HepG2 (cell line): ENCODE results near the gene OAT. TPM values are rescaled to one million over a fixed set of nuclear protein-coding genes. Genes with fewer than 3 reads are reported as not detected.

ENCODE experiments used
- ATAC-seq: fragments of 200-7000 bp; cut with Tn5 transposase; 3 replicates; pipeline ENCODE4 v1.9.1; 2020; ENCODE audit warnings: mild to moderate bottlenecking, moderate library complexity
- BruUV-seq: library from RNA; stranded (reverse); fragments of 400-500 nt; replicated peaks from 2 replicates; lab custom pipeline; 2021; lab: Mats Ljungman, UMichigan
- CTCF ChIA-PET: fragments of 300-600 bp; formaldehyde crosslinking; extraction: SDS; loops from one replicate; lab custom pipeline; 2021; ENCODE audit warnings: low total read pairs, inconsistent platforms, low intra/inter-chr PET ratio; lab: Yijun Ruan, JAX
- POLR2A ChIA-PET: fragments of 350-600 bp; sonication (Branson Sonifier 250); formaldehyde crosslinking; loops from one replicate; lab custom pipeline; 2020; ENCODE audit warnings: antibody characterized with exemption, inconsistent platforms; lab: Yijun Ruan, JAX
- DNase-seq: peaks from one replicate; pipeline ENCODE4 v3.0.0-alpha.2; 2015; ENCODE audit warnings: low spot score
- FAIRE-seq: peaks from 3 replicates; lab custom pipeline; 2011; peaks lifted over from hg19 to GRCh38; lab: Jason Lieb, UNC
- H2AFZ ChIP-seq: one replicate; pipeline ENCODE4 v1.6.1; 2011; ENCODE audit warnings: low read length, inconsistent platforms
- H3K27ac ChIP-seq: fragments of 300-600 bp; 3 replicates; pipeline ENCODE4 v1.8.0; 2011; ENCODE audit warnings: mixed run types, mild to moderate bottlenecking, mixed read lengths, low read length, inconsistent platforms; ENCODE audit not compliant: insufficient read depth; ENCODE audit errors: extremely low read length
- H3K27me3 ChIP-seq, 2 experiments: fragments of 200-600 bp in 1 of 2; 2 replicates in 1 of 2; 3 replicates in 1 of 2; pipeline versions ENCODE4 v1.6.0 to v1.8.0; 2011; ENCODE audit warnings: low read length in 2 of 2, mild to moderate bottlenecking in 2 of 2, moderate library complexity in 2 of 2, inconsistent platforms in 1 of 2; ENCODE audit not compliant: insufficient read depth in 2 of 2, control insufficient read depth in 1 of 2
- H3K36me3 ChIP-seq, 2 experiments: fragments of 200-600 bp in 1 of 2; replicated peaks in 1 of 2; 2 replicates in 1 of 2; 3 replicates in 1 of 2; pipeline versions ENCODE4 v1.5.1 to v1.8.0; 2011; ENCODE audit warnings: low read length in 2 of 2, inconsistent platforms in 1 of 2; ENCODE audit not compliant: insufficient read depth in 2 of 2, control insufficient read depth in 1 of 2
- H3K4me1 ChIP-seq: 2 replicates; pipeline ENCODE4 v1.5.1; 2012; ENCODE audit warnings: low read length, inconsistent platforms; ENCODE audit not compliant: insufficient read depth
- H3K4me2 ChIP-seq: 2 replicates; pipeline ENCODE4 v1.6.0; 2011; ENCODE audit warnings: low read depth, low read length, inconsistent platforms
- H3K4me3 ChIP-seq, 3 experiments: fragments of 200-600 bp in 1 of 3; sonication (generic), shearing (Covaris generic) in 1 of 3; replicated peaks in 1 of 3; 2 replicates each; pipeline ENCODE4 v1.5.1; 2011 to 2016; ENCODE audit warnings: low read length in 3 of 3, inconsistent platforms in 2 of 3, low read depth in 2 of 3, mild to moderate bottlenecking in 2 of 3, control low read depth in 1 of 3, mixed read lengths in 1 of 3; ENCODE audit not compliant: insufficient read depth in 1 of 3
- H3K79me2 ChIP-seq: one replicate; pipeline ENCODE4 v1.6.1; 2011; ENCODE audit warnings: low read length, inconsistent platforms; ENCODE audit not compliant: insufficient read depth
- H3K9ac ChIP-seq: 2 replicates; pipeline ENCODE4 v1.6.0; 2011; ENCODE audit warnings: mild to moderate bottlenecking, low read depth, low read length, inconsistent platforms; ENCODE audit not compliant: insufficient read depth
- H3K9me3 ChIP-seq: 2 replicates; pipeline ENCODE4 v1.5.1; 2012; ENCODE audit warnings: mild to moderate bottlenecking, low read length
- H4K20me1 ChIP-seq: 2 replicates; pipeline ENCODE4 v1.6.0; 2011; ENCODE audit warnings: inconsistent platforms, mild to moderate bottlenecking, low read length, moderate library complexity; ENCODE audit not compliant: insufficient read depth
- ATF3 ChIP-seq: sonication (generic); formaldehyde crosslinking; IDR thresholded peaks from 2 replicates; pipeline ENCODE4 v1.4.0; 2020; ENCODE audit warnings: missing genetic modification reagents
- HNRNPH1 ChIP-seq: fragments of 200-400 bp; formaldehyde crosslinking; optimal IDR thresholded peaks from 2 replicates; pipeline ENCODE3; 2017; ENCODE audit warnings: mild to moderate bottlenecking, low read depth, low read length
- HOXD1 ChIP-seq: sonication (generic); formaldehyde crosslinking; IDR thresholded peaks from 2 replicates; pipeline ENCODE4 v1.5.0; 2020; ENCODE audit warnings: missing genetic modification reagents
- IKZF1 ChIP-seq: fragments of 450-650 bp; IDR thresholded peaks from 2 replicates; pipeline ENCODE4 v1.7.1; 2016
- KDM2A ChIP-seq: sonication (generic); formaldehyde crosslinking; IDR thresholded peaks from 2 replicates; pipeline ENCODE4 v1.4.0; 2020; ENCODE audit warnings: low read depth, missing genetic modification reagents, borderline replicate concordance
- NRL ChIP-seq: sonication (generic); formaldehyde crosslinking; IDR thresholded peaks from 2 replicates; pipeline ENCODE4 v1.5.0; 2020; ENCODE audit warnings: missing genetic modification reagents, mild to moderate bottlenecking, moderate library complexity, borderline replicate concordance
- RBAK ChIP-seq: sonication (generic); formaldehyde crosslinking; IDR thresholded peaks from 2 replicates; pipeline ENCODE4 v1.5.1; 2020; ENCODE audit warnings: mild to moderate bottlenecking, missing genetic modification reagents
- SETDB1 ChIP-seq: sonication (generic); formaldehyde crosslinking; IDR thresholded peaks from 2 replicates; pipeline ENCODE4 v1.5.1; 2020; ENCODE audit warnings: missing genetic modification reagents, mild to moderate bottlenecking, borderline replicate concordance
- TARDBP ChIP-seq: sonication (generic); formaldehyde crosslinking; IDR thresholded peaks from 2 replicates; pipeline ENCODE4 v1.8.0; 2022; ENCODE audit warnings: mild to moderate bottlenecking, missing genetic modification reagents
- TEF ChIP-seq: sonication (generic); formaldehyde crosslinking; IDR thresholded peaks from 2 replicates; pipeline ENCODE4 v1.5.0; 2020; ENCODE audit warnings: missing genetic modification reagents
- YY1 ChIP-seq: IDR thresholded peaks from 2 replicates; pipeline ENCODE4 v1.6.1; 2011; ENCODE audit warnings: low read length, low read depth, moderate library complexity, mild to moderate bottlenecking; ENCODE audit not compliant: insufficient read depth, insufficient replicate concordance
- ZC3H4 ChIP-seq: sonication (generic); formaldehyde crosslinking; IDR thresholded peaks from 2 replicates; pipeline ENCODE4 v1.4.0; 2020; ENCODE audit warnings: missing genetic modification reagents, borderline replicate concordance
- ZGPAT ChIP-seq: IDR thresholded peaks from 2 replicates; pipeline ENCODE4 v1.6.1; 2016; ENCODE audit warnings: mild to moderate bottlenecking
- ZNF350 ChIP-seq: sonication (generic); formaldehyde crosslinking; IDR thresholded peaks from 2 replicates; pipeline ENCODE4 v1.4.0; 2020; ENCODE audit warnings: mild to moderate bottlenecking, low read depth, missing genetic modification reagents, borderline replicate concordance
- ZNF513 ChIP-seq: sonication (generic); formaldehyde crosslinking; conservative IDR thresholded peaks from 2 replicates; pipeline ENCODE4 v1.5.0; 2020; ENCODE audit warnings: missing genetic modification reagents
- ZNF616 ChIP-seq: sonication (generic); formaldehyde crosslinking; IDR thresholded peaks from 2 replicates; pipeline ENCODE4 v1.5.0; 2020; ENCODE audit warnings: low read depth, mild to moderate bottlenecking, missing genetic modification reagents
- ZNF670 ChIP-seq: sonication (generic); formaldehyde crosslinking; IDR thresholded peaks from 2 replicates; pipeline ENCODE4 v1.8.0; 2022; ENCODE audit warnings: mild to moderate bottlenecking, missing genetic modification reagents, borderline replicate concordance
- ZNF780A ChIP-seq: sonication (generic); formaldehyde crosslinking; IDR thresholded peaks from 2 replicates; pipeline ENCODE4 v1.8.0; 2022; ENCODE audit warnings: mild to moderate bottlenecking, missing genetic modification reagents, moderate library complexity
- WGBS: methylation state at CpG from one replicate; pipeline ENCODE4 v1.1.6; 2017; ENCODE audit warnings: low lambda C conversion rate; 5-methylcytosine and 5-hydroxymethylcytosine counted together
- in situ Hi-C: cut with HindIII; loops from 2 replicates; pipeline ENCODE4 v1.10.0; 2017; ENCODE audit warnings: low pct_unique_long_range_greater_than_20kb; ENCODE audit not compliant: extremely low pct_ligation_motif_present
- intact Hi-C: fragments of 100-400 bp; cut with micrococcal nuclease; formaldehyde crosslinking; loops from one replicate; pipeline ENCODE4 v1.10.0; 2022; ENCODE audit not compliant: unreplicated experiment
- polyA plus RNA-seq, 8 experiments: library from polyadenylated mRNA; depleted of rRNA in 3 of 8; stranded (reverse) in 7 of 8; unstranded in 1 of 8; fragments of >200 nt; fragmentation: Illumina TruSeq in 4 of 8; extraction: Trizol in 4 of 8; gene quantifications; 2 replicates each; pipeline versions ENCODE4 v1.2.1 to v1.2.3, GENCODE V29; 2011 to 2016; ENCODE audit warnings: low read depth in 4 of 8, missing spikeins in 1 of 8, mixed read lengths in 1 of 8; ENCODE audit not compliant: insufficient read depth in 1 of 8
- total RNA-seq, 5 experiments: library from RNA; depleted of rRNA; stranded (reverse); fragments of >200 nt; fragmentation: Illumina TruSeq; extraction: Trizol; gene quantifications; 2 replicates each; pipeline ENCODE4 v1.2.3, GENCODE V29; 2016; ENCODE audit warnings: low read depth in 1 of 5

Gene OAT
- total and polyA plus RNA-seq, 2 of the 13 experiments (the other 11 are each of a cell fraction or from before 2014, with no cell fraction given): 87.8 to 96.7 TPM

- ChIA-PET POLR2A (interaction anchor here (1.3 kb wide), 1 partner anchor 8 kb away, joined by 4 read pairs; no protein-coding TSS in a partner anchor), CTCF (no interaction called here)
- 0% methylated on average over 1 of the region's 1 CpG for WGBS
- no peak overlapping the region for H3K4me3 ChIP-seq
- no peak overlapping the region for H3K4me2 ChIP-seq
- no peak overlapping the region for H3K9ac ChIP-seq
- intact Hi-C loops: no loop called here
- in situ Hi-C loops: no loop called here
- peaks cover 0 to 9% of the 10 kb centered on the region in 2 experiments; a peak in 2 of 5 replicates for H3K27me3 ChIP-seq
- H2AFZ ChIP-seq: no peak overlapping the region
- H4K20me1 ChIP-seq: 0 out of 2 replicates have a peak, but pooled peaks cover 5% of the 10 kb centered on the region
- H3K79me2 ChIP-seq: no peaks in the 10 kb centered on the region
- TF ChIP-seq TARDBP (CRISPR knock-in tag) (no peak), RBAK (CRISPR knock-in tag) (no peak), YY1 (no peak), HOXD1 (CRISPR knock-in tag) (no peak), ZNF350 (no peak), SETDB1 (no peak), ZNF616 (CRISPR knock-in tag) (no peak), ZGPAT (CRISPR knock-in tag) (no peak), KDM2A (CRISPR knock-in tag) (no peak), TEF (CRISPR knock-in tag) (no peak), IKZF1 (no peak), ZC3H4 (no peak), NRL (CRISPR knock-in tag) (no peak), ZNF670 (CRISPR knock-in tag) (no peak), HNRNPH1 (no peak), ZNF513 (CRISPR knock-in tag) (no peak), ATF3 (no peak), ZNF780A (no peak)
- H3K4me1 ChIP-seq: peaks cover 26% of the 10 kb centered on the region
- no peak overlapping the region for H3K27ac ChIP-seq
- no TSS peak for BruUV-seq
- FAIRE-seq: no peak
- no peaks in the 10 kb centered on the region for H3K9me3 ChIP-seq
- no peaks in the 10 kb centered on the region for H3K36me3 ChIP-seq
- DNase-seq: no peak
- ATAC-seq: no peak
Measured at GRCh38 chr10:124459395-124459794, 40.7 kb upstream of the OAT start.
